NK-92 treated with Interleukin-12 subunit alpha and Interleukin-12 subunit beta, amount 100 ng/mL, for 24 hours (cell line): Measurements from ENCODE around the gene SMC1B.
"Not testable (repeated sequence)": the region's sequence is repeated elsewhere in the genome, so short reads cannot be mapped to it uniquely, and the experiment has no call there.

Experiments
- DNase-seq: peaks from one replicate; lab custom pipeline; 2025; lab: John Stamatoyannopoulos, UW

SMC1B gene

GRCh38 chr22:45420011-45420410 is 6.6 kb upstream of the SMC1B start:
- DNase-seq, result no peak

GRCh38 chr22:45418770-45419138 is 5.4 kb upstream of the SMC1B start:
- no peak for DNase-seq

GRCh38 chr22:45418056-45418769 is 4.8 kb upstream of the SMC1B start:
- DNase-seq, result no peak

GRCh38 chr22:45413013-45413367 is 409 bp downstream of the SMC1B start:
- DNase-seq, result no peak

- DNase-seq, result no peak
Measured at GRCh38 chr22:45407793-45408192, 5.6 kb downstream of the SMC1B start.

GRCh38 chr22:45402466-45402985 is 10.9 kb downstream of the SMC1B start:
- no peak for DNase-seq

- DNase-seq, result no peak
Measured at GRCh38 chr22:45399712-45400445, 13.5 kb downstream of the SMC1B start.

- DNase-seq, result no peak
Measured at GRCh38 chr22:45398214-45398613, 15.2 kb downstream of the SMC1B start.

GRCh38 chr22:45397806-45398205 is 15.6 kb downstream of the SMC1B start:
- DNase-seq, result no peak

- DNase-seq, result no peak
Measured at GRCh38 chr22:45389546-45389945, 23.9 kb downstream of the SMC1B start.

- no peak for DNase-seq
Measured at GRCh38 chr22:45381348-45381747, 32.1 kb downstream of the SMC1B start.

GRCh38 chr22:45376703-45377102 is 36.7 kb downstream of the SMC1B start:
- no peak for DNase-seq

- no peak for DNase-seq
Measured at GRCh38 chr22:45376009-45376408, 37.4 kb downstream of the SMC1B start.

- not testable (repeated sequence) for DNase-seq
Measured at GRCh38 chr22:45373592-45373991, 39.8 kb downstream of the SMC1B start.

- DNase-seq, result no peak
Measured at GRCh38 chr22:45366713-45367112, 46.7 kb downstream of the SMC1B start.

- no peak for DNase-seq
Measured at GRCh38 chr22:45359627-45360026, 53.8 kb downstream of the SMC1B start.

GRCh38 chr22:45358127-45358526 is 55.3 kb downstream of the SMC1B start:
- DNase-seq, result no peak

- DNase-seq, result no peak
Measured at GRCh38 chr22:45357490-45357889, 55.9 kb downstream of the SMC1B start.

- DNase-seq, result no peak
Measured at GRCh38 chr22:45353786-45354185, 59.6 kb downstream of the SMC1B start.

- DNase-seq, result not testable (repeated sequence)
Measured at GRCh38 chr22:45352757-45353156, 60.6 kb downstream of the SMC1B start.

- no peak for DNase-seq
Measured at GRCh38 chr22:45351956-45352355, 61.4 kb downstream of the SMC1B start.

- DNase-seq, result no peak
Measured at GRCh38 chr22:45349916-45350315, 63.5 kb downstream of the SMC1B start.

GRCh38 chr22:45344334-45344733 is 69.1 kb downstream of the SMC1B start:
- DNase-seq, result no peak

- no peak for DNase-seq
Measured at GRCh38 chr22:45343143-45343542, 70.3 kb downstream of the SMC1B start.
